Measurements from ENCODE around the gene NOS1AP. TPM values are rescaled to one million over a fixed set of nuclear protein-coding genes. Genes with fewer than 3 reads are reported as not detected.
A peak's percentile ranks its signal among the peaks of the same experiment; 100 is the strongest.

Gene NOS1AP
- total RNA-seq, 1 donor from 2014 or later = 0.62 TPM

DNA sequence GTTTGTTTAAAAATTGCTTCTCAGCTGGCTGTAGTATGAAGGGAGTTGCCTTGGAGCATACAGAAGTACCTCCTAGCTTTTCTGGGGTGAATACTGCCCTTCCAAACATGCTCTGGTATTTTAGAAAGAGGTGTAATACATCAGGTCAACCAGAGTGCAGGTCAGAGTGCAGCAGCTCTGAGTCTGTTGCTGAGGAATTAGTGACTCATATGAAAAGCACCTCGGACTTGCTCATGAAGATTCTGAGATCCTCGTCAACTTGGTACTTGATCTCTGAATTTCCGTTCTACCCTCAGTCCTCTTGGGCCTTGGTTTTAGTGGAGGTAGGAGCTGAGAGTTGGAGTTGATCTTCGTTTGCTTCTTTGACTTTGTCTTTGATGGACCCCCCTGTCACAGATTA is 67.3 kb downstream of the NOS1AP start:
- DNase-seq (ENCODE audit: low read depth) = peak; percentile 54

GRCh38 chr1:162137179-162137960 is 67.9 kb downstream of the NOS1AP start:
- no peak for DNase-seq (ENCODE audit: low read depth)

DNA sequence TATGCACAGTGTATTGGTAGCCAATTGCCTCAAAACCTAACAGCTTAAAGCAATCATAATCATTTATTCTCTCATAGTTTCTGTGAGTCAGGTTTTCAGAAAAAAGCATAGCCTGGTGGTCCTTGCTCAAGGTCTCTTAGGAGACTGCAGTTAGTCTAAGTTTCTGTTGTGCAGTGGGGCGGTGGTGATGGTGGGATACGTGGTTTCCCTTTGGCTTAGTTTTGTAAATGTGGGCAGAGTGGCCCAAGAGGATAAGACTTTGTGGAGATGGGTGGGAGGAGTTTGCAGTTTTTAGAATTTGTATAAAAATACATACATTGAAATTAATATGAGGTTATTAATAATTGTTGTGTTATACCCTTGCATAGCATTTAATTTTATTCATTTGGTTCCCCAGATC is 68.6 kb downstream of the NOS1AP start:
- no peak for DNase-seq (ENCODE audit: low read depth)

DNA sequence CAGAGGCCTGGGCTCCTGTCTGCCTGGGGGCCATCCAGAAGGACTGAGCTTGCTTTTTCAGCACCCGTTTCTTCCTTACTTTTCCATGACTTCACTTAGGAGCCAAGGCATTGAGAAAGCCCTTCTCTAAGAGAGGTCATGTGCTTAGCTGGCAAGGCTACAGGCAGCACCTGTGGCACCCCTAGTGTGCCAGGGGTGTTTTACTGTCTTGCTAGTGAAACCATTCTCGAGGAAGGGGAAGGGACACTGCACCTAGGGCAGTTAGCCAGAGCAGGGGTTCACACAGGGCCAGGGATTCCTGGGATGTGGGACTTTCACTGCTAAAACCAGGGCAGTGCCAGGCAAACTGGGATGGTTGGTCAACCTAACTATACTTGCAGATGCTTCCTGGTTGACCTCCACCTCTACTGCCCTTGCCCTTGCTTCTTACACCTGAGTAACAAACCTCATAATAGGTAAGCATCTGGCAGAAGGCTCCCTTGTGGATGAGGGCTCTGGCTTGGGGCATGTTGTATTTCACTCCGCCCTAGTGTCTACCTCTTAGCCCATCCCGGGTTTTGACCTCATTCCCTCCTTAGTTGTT is 69.2 kb downstream of the NOS1AP start:
- no peak for DNase-seq (ENCODE audit: low read depth)

GRCh38 chr1:162139211-162139610 is 69.7 kb downstream of the NOS1AP start:
- no peak for DNase-seq (ENCODE audit: low read depth)

DNA sequence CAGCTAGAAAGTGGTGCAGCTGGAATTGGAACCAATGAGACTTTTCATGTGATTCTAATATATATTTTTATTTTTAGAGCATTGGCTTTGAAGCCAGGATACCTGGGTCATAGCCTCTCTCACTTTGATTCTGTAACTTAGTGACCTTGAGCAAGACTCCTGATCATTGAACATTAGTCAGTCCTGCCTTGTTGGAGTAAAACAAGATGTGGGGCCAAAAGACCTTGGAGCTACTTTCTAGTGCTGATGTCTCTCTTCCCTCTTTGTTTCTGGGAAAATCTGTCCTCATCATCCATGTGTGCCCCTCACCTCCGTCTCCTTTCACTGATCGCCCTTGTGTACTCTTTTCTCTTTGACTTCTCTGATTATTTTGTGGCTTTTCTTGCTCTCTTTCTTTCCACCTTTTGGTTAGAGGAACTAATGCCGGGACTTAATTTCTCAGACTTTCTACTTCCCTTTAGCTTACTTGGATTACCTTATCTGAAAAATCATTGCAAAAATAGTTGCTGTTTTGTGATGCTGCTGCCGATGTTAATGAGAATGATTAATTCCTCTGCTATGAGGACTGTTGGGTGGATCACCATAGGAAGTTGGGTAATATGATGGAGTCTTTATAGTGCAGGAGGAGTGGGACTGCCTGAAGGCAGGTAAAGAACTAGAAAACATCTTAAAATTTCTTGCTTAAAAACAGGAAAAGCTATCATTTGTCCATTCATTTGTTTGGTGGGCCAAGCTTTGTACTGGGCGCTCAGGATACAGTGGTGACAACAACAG is 72.0 kb downstream of the NOS1AP start:
- no peak for DNase-seq (ENCODE audit: low read depth)

GRCh38 chr1:162142968-162143367 is 73.5 kb downstream of the NOS1AP start:
- peak; percentile 95 for DNase-seq (ENCODE audit: low read depth)

DNA sequence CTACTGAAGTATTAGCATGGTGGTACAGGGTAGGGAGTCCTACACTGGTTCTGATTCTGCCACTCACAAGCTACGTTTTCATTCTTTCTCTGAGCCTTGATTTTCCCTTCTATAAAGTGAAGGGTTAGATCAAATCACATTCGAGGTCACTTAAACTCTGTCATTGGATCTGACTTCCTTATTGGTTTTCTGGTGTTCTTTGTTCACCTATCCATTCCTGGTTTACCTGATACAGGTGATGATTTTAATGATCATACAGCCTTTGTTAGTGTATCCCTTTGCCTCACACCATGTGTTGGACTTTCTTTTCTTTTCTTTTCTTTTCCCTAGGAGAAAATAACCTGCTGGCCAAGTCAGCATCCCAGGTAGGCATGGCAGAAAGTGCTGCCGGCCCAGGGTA is 74.8 kb downstream of the NOS1AP start:
- no peak for DNase-seq (ENCODE audit: low read depth)

DNA sequence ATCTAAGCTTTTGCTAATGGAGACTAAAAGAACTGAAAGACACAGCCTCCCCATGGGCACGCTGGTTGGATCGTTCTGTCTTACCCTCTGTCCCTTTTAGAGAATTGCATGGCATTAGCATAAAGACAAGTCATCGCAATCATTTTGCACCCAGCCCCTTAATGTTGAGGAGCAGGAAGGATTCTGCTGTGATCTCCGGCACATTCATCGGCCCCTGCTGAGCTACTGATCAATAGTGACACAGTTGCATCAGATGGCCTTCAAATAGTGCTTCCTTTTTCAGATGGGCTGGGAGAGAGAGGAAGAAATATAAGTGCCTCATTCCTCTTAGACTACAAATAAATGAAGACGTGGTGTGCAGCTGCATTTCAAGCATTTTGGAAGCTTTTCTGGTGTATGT is 75.4 kb downstream of the NOS1AP start:
- no peak for DNase-seq (ENCODE audit: low read depth)

DNA sequence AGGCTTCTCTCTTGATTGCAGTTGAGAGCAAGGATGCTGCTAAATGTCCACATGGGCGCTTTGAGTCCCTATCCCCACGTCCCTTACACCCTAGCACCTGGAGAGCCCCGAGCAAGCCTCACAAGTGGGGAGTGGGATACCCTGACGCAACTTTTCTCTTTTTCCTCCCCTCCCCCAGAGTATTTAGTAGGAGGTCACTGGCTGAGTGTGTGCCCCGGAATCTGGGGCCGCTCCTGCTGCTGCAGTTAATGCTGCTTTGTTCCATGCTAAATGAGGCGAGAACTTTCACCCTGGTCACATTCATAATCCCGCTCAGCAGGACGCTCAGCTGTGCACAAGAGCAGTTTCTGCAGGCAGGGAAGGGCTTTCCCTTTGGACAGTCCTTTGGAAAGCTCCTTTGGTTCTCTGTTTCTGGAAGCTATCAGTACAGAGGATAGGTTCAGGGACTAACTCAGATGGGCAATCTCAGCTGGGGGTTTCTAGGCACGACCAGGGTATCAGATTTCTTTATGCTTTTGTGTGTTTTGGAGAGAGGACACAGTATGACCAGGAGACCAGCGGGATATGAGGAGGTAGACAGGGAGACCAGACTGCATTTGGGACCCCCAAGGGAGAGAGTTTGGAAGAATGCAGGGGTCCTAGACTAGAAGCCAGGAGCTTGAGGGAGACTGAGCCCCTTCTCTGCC is 75.9 kb downstream of the NOS1AP start:
- DNase-seq (ENCODE audit: low read depth) = peak; percentile 37

DNA sequence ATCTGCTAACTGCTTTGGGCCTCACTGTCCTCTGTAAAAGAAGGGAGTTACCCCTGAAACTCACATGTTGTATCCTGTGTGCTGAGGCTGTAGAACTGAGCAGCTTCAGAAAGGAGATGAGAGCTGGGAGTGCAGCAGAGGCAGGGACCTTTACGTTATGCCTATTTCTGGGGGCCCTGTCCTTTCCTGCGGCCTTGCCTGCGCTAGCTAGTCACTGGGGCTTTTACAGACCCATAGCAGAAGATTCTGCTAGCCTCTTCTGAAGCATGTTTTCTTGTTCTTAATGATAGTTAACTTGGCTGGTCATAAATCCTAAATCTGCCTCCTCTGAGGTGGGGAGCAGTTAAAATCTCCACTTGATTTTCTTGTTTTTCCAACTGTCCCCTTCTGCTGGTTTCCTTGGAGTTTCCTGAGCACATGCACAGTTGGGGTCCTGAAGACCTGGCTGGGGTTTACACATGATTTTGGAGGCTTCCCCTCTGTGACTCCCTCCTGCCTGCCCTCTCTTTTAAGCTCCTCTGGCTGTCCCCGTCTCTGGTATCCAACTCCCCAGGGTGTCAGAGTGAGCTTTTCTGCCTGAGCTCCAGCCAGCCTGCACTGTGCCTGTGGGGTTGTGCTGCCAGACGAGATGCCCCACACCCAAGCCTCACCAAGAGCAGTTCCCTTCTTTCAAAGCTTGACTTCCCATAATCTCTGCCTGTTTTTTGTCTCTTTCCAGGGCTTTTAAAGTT is 76.6 kb downstream of the NOS1AP start:
- DNase-seq (ENCODE audit: low read depth) = no peak

GRCh38 chr1:162147760-162148159 is 78.3 kb downstream of the NOS1AP start:
- no peak for DNase-seq (ENCODE audit: low read depth)

GRCh38 chr1:162150112-162150511 is 80.6 kb downstream of the NOS1AP start:
- DNase-seq (ENCODE audit: low read depth) = no peak

DNA sequence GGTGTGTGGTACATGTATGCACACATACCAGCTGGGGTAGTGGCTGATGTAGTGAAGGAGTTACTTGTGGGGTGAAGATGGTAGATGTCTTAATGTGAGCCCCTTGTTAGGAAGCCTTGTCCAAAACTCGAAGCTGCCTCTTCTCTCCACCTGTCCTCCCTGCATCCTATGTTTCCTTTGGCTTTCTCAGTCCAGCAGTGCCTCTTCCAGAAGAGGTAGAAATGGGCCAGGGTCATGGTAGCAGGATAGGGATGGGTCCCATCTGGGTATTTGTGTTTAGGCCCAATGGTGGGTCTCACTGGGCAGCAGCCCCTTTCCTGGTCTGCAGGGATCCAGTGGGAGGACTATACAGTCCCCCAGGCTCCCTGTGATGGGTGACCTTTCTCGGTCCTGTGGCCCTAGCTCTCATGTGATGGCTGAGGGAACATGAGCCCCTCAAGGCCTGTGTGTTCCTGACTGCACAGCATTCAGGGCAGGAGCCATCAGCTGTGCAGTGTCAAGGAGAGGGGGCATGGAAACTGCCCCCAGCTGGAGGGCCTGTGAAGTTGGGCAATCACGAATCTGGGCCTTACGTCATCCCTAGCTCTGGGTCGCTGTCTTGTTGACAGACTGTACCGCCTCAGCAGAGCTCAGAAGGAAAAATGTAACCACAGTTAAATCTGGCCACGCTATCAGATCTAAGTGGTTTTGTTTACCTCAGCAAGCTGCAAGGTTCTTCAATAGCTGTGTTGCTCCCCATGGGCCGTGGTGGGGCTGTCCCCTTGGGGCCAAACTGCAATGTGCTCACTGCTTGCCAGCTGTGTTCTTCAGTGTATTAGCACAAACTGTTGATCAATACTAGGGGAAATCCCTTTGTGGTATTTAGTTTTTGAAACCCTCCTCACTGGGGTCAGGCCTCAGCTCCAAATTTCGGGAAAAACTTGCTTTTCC is 82.7 kb downstream of the NOS1AP start:
- DNase-seq (ENCODE audit: low read depth) = peak; percentile 50

- DNase-seq (ENCODE audit: low read depth) = no peak
Measured at GRCh38 chr1:162153374-162153773, 83.9 kb downstream of the NOS1AP start.

DNA sequence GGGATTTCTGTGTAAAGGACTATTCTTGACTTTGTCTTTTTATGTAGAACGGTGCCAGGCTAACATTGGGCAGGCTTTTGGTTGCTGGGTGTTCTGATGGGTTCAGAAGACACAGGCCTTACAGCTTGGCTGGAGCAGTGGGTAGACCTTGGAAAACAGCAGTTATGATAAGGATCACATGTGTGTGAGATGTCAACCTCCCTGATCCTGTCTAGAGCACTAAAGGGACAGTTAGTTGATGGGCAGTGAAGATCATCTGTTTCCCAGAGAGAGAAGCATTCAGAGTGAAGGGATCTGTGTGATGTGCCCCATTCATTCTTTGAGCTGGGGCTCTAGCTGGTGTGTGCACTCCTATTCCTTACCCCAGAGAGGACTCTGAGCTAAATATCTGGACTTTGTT is 88.0 kb downstream of the NOS1AP start:
- DNase-seq (ENCODE audit: low read depth) = no peak

DNA sequence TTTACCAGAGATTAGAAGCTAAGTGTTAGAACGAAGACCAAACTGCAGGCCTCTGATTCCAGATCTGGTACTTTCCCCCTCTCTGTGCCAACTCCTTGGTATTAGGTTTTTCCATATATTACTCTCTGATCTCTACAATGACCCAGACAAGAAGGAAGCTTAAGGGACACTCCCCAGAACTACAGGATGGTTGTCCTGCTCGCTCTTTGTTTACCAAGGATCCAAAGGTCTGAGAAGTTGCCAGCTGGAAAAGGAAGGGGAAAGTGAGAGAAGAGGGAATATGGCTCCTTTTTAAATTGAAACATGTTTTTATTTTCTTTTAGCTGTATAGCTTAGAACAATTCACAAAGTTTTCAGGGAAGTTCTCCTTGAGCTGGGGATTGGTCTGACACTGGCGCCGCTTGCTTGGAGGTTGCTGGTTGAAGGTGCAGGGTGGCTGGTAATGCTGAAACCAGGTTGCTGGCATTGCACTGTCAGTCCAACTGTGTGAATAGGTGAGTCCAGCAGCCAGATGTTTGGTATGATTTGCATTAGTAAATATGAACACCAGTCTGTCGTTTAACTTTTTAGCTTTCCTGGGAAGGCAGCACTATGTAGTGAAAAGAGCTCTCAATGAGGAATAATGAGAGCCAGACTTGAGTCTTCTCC is 89.3 kb downstream of the NOS1AP start:
- no peak for DNase-seq (ENCODE audit: low read depth)

GRCh38 chr1:162159515-162159914 is 90.0 kb downstream of the NOS1AP start:
- peak; percentile 54 for DNase-seq (ENCODE audit: low read depth)

- DNase-seq (ENCODE audit: low read depth) = no peak
Measured at GRCh38 chr1:162161916-162162550, 92.5 kb downstream of the NOS1AP start.
